ENCODE measurements around the gene ARL15. TPM values are rescaled to one million over a fixed set of nuclear protein-coding genes. Genes with fewer than 3 reads are reported as not detected.

Gene ARL15
- total and polyA plus RNA-seq, 7 donors, result 11.7 to 30.7 (median 16.6) TPM

GRCh38 chr5:54229041-54229780 lies 81.2 kb downstream of the ARL15 start:
- peak; percentile 86 for DNase-seq
- no peaks in the 10 kb centered on the region for H3K9me3 ChIP-seq
- no peak overlapping the region for H3K27ac ChIP-seq
- peaks cover 0 to 27% (median 9%) of the 10 kb centered on the region in 4 donors for H3K4me1 ChIP-seq
- 6 to 21% methylated on average over 6 of the region's 6 CpGs for WGBS, 2 donors
- intact Hi-C loops (cut with DNase I), result loop anchor here (5.0 to 10.0 kb wide), 5 partner anchors 667 to 1284 kb away; partner anchors contain the start of genes MOCS2 and NDUFS4
- no peaks in the 10 kb centered on the region for H3K27me3 ChIP-seq
- no peak overlapping the region for H3K4me3 ChIP-seq
- H3K36me3 ChIP-seq, result no peaks in the 10 kb centered on the region
- no peak for TF ChIP-seq EP300 (IDR thresholded peaks at IDR 0.05)
- peak; percentile 54 to 91 (median 86) for TF ChIP-seq CTCF (IDR thresholded peaks at IDR 0.05)

- intact Hi-C loops (cut with DNase I), result loop anchor here (5.0 to 10.0 kb wide), 5 partner anchors 665 to 1283 kb away; partner anchors contain the start of genes MOCS2 and NDUFS4
- no peak overlapping the region for H3K4me3 ChIP-seq
- H3K36me3 ChIP-seq, result no peaks in the 10 kb centered on the region
- 95 to 98% methylated on average over 1 of the region's 1 CpG for WGBS, 2 donors
- no peak overlapping the region for H3K27ac ChIP-seq
- H3K4me1 ChIP-seq, result peaks cover 0 to 27% (median 9%) of the 10 kb centered on the region in 4 donors
- H3K9me3 ChIP-seq, result no peaks in the 10 kb centered on the region
- H3K27me3 ChIP-seq, result no peaks in the 10 kb centered on the region
- DNase-seq, result no peak
- TF ChIP-seq POLR2A (IDR thresholded peaks at IDR 0.05), result no peak
These were observed 82.6 kb downstream of the ARL15 start for GRCh38 chr5:54227759-54228158.

- H3K36me3 ChIP-seq, result no peaks in the 10 kb centered on the region
- no peak for TF ChIP-seq EP300 (IDR thresholded peaks at IDR 0.05)
- TF ChIP-seq POLR2AphosphoS5 (IDR thresholded peaks at IDR 0.05), result no peak
- no peak for TF ChIP-seq CTCF (IDR thresholded peaks at IDR 0.05)
- no peak for TF ChIP-seq POLR2A (IDR thresholded peaks at IDR 0.05)
- H3K9me3 ChIP-seq, result no peaks in the 10 kb centered on the region
- H3K4me1 ChIP-seq, result peaks cover 0 to 32% (median 14%) of the 10 kb centered on the region in 4 donors
- no peak overlapping the region for H3K4me3 ChIP-seq
- no peaks in the 10 kb centered on the region for H3K27me3 ChIP-seq
- H3K27ac ChIP-seq, result no peak overlapping the region
- no peak for DNase-seq
- 90 to 93% methylated on average over 3 of the region's 3 CpGs for WGBS, 2 donors
- intact Hi-C loops (cut with DNase I), result loop anchor here (5.0 to 10.0 kb wide), 5 partner anchors 665 to 1282 kb away; partner anchors contain the start of genes MOCS2 and NDUFS4
These were observed 83.3 kb downstream of the ARL15 start for GRCh38 chr5:54227109-54227508.

DNA sequence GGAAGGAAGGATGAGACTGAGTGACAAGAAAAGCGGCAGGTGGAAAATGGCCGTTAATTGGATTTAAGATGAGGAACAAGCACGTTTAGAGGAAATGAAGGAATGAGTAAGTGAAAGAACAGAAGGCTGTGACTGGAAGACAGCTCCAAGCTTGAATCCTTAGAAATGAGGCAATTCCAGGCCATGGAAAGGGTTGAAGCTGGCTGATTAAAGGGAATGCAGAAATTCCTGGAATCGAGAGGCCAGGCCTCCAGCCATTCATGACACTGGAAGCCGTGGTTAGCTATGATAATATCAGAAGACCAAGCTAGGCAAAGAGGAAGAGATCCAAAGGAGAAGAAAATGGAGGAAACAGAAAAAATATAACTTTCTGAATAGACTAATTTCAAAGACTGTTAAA lies 84.2 kb downstream of the ARL15 start:
- no peak for DNase-seq
- Histone ChIP-seq H3K9me3 (no peaks in the 10 kb centered on the region), H3K27me3 (no peaks in the 10 kb centered on the region), H3K27ac (no peak overlapping the region), H3K36me3 (no peaks in the 10 kb centered on the region), H3K4me1 (peaks cover 0 to 36% (median 20%) of the 10 kb centered on the region in 4 donors), H3K4me3 (no peak overlapping the region)
- TF ChIP-seq EP300 (IDR thresholded peaks at IDR 0.05), result no peak
- TF ChIP-seq POLR2AphosphoS5 (IDR thresholded peaks at IDR 0.05), result no peak
- no peak for TF ChIP-seq POLR2A (IDR thresholded peaks at IDR 0.05)
- no peak for TF ChIP-seq CTCF (IDR thresholded peaks at IDR 0.05)
- 84 to 92% methylated on average over 5 of the region's 5 CpGs for WGBS, 2 donors
- intact Hi-C loops (cut with DNase I), result loop anchor here (5.0 to 10.0 kb wide), 5 partner anchors 664 to 1281 kb away; partner anchors contain the start of genes MOCS2 and NDUFS4

DNA sequence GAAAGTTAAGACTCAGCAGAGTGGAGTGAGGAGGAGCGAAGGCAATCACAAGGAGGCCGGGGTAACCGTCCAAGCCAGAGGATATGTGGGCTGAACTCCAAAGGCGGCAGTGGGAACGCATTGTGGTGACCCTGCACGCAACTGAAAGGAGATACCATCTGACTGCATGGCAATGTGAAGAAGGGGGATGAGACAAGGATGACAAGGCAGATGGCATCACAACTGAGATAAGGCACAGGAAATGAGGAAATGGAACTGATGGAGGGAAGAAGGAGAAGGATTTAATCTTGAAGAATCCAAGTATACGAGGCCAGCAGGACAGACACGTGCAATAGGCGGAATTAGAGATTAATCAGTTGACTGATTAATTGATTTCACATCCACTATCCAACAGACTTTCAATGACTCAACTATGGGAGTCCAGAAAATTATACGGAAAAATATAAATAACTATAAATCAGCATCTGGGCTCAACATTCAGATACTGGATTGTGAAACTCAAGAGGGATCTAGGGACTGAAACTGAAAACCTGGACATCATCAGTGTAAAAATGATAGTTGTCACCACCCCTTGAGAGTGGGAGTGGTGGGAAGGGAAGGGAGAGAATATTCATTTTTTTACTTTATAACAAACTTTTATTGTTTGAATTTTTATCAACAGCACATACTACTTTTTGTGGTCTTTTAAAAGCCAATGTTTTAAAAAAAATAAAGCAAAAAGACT lies 86.1 kb downstream of the ARL15 start:
- WGBS, 2 donors, result 85 to 88% methylated on average over 10 of the region's 10 CpGs
- Histone ChIP-seq H3K9me3 (no peaks in the 10 kb centered on the region), H3K4me1 (peaks cover 0 to 29% (median 18%) of the 10 kb centered on the region in 4 donors), H3K4me3 (no peak overlapping the region), H3K27ac (peak overlapping the region in 1 of 4 donors; percentile 15), H3K27me3 (no peaks in the 10 kb centered on the region), H3K36me3 (no peaks in the 10 kb centered on the region)
- intact Hi-C loops (cut with DNase I), result loop anchor here (10.0 kb wide), 2 partner anchors 1119 to 1279 kb away; partner anchors contain the start of gene MOCS2
- TF ChIP-seq POLR2AphosphoS5 (IDR thresholded peaks at IDR 0.05) (peak in 1 of 4 donors; percentile 45), POLR2A (IDR thresholded peaks at IDR 0.05) (no peak)
- DNase-seq, result no peak

Data from sigmoid colon (tissue), 7 donors.